Measurements from ENCODE around the gene PSMF1. TPM values are rescaled to one million over a fixed set of nuclear protein-coding genes. Genes with fewer than 3 reads are reported as not detected.
"Not testable (repeated sequence)": the region's sequence is repeated elsewhere in the genome, so short reads cannot be mapped to it uniquely, and the experiment has no call there.

PSMF1 gene
- total RNA-seq, 1 donor from 2014 or later: 142 TPM

- TF ChIP-seq CTCF (conservative IDR thresholded peaks at IDR 0.05): no peak
- H3K4me3 Mint-ChIP-seq: no peak overlapping the region
- H3K9me3 Mint-ChIP-seq: no peaks in the 10 kb centered on the region
- peaks cover 5% of the 10 kb centered on the region for H3K4me1 Mint-ChIP-seq (ENCODE audit: unreplicated experiment)
- no peak overlapping the region for H3K27ac Mint-ChIP-seq
- DNase-seq (ENCODE audit: extremely low spot score, unreplicated experiment): no peak
- peaks cover 61% of the 10 kb centered on the region for H3K27me3 Mint-ChIP-seq
- H3K36me3 Mint-ChIP-seq: no peaks in the 10 kb centered on the region
Observed at GRCh38 chr20:1215386-1216170, 97.2 kb downstream of the PSMF1 start.

GRCh38 chr20:1216527-1217427, 98.4 kb downstream of the PSMF1 start:
- H3K9me3 Mint-ChIP-seq: not testable (repeated sequence)
- peak; percentile 40 for TF ChIP-seq CTCF (conservative IDR thresholded peaks at IDR 0.05)

More at GRCh38 chr20:1216527-1217427, 98.4 kb downstream of the PSMF1 start:
- not testable (repeated sequence) for H3K4me1 Mint-ChIP-seq (ENCODE audit: unreplicated experiment); H3K4me3 Mint-ChIP-seq; H3K27ac Mint-ChIP-seq; DNase-seq (ENCODE audit: extremely low spot score, unreplicated experiment); H3K36me3 Mint-ChIP-seq
- peaks cover 61% of the 10 kb centered on the region for H3K27me3 Mint-ChIP-seq

Other genes starting within 250 kb of the PSMF1 start
- 0.07 TPM in 1 of 2 replicates, not detected in the other for gene ANGPT4, start 202.3 kb upstream of the PSMF1 start, total RNA-seq (ENCODE audit: low replicate concordance)
- 0.19 and 2.4 TPM in 2 replicates for gene RSPO4, start 116.3 kb upstream of the PSMF1 start, total RNA-seq (ENCODE audit: low replicate concordance)
- gene TMEM74B, start 66.4 kb downstream of the PSMF1 start, total RNA-seq (ENCODE audit: low replicate concordance): 10.7 and 12.0 TPM in 2 replicates
- 0.24 and 0.33 TPM in 2 replicates for gene C20orf202, start 84.9 kb downstream of the PSMF1 start, total RNA-seq (ENCODE audit: low replicate concordance)
- not detected in 2 replicates for gene RAD21L1, start 107.4 kb downstream of the PSMF1 start, total RNA-seq (ENCODE audit: low replicate concordance)
- 2.7 and 3.6 TPM in 2 replicates for gene SNPH, start 147.7 kb downstream of the PSMF1 start, total RNA-seq (ENCODE audit: low replicate concordance)
- gene SDCBP2, start 210.5 kb downstream of the PSMF1 start, total RNA-seq (ENCODE audit: low replicate concordance): 4.9 and 7.4 TPM in 2 replicates